ENCODE results near the gene L1TD1.
A peak's percentile ranks its signal among the peaks of the same experiment; 100 is the strongest.
"Not testable (repeated sequence)": the region's sequence is repeated elsewhere in the genome, so short reads cannot be mapped to it uniquely, and the experiment has no call there.

Gene L1TD1

DNA sequence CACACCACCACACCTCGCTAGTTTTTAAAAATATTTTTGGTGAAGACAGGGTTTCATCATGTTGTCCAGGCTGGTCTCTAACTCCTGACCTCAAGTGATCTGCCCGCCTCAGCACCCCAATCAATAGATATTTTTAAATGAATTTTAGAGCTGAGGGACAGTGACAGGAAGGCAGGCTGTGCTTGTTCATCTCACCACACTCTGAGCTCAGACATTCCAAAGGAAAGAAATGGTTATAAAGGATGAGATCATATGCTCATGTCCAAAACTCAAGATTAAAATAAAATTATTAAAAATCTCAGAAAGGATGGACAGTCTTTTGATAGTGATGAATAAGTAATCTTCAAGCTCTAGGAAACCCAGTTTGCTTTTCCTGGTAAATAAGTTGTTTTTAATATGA is 40.9 kb downstream of the L1TD1 start:
- DNase-seq: no peak

DNA sequence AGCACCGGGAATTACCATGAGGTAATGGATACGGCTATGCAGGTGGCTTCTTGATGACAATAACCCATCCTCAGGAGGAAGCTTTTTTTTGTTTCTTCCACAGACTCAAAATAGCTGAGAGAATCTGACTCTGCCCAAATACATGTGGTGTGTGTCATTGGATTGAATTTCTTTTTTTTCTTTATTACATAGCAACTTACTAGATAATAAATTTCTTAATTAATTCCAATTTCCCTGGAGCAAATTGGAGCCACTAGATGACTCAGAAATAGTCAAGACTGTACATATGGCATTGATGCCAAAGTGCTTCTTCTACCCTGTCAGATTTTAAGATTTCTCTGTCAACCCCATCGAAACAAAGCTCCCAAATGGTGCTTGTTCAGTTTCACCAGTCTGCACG is 42.7 kb downstream of the L1TD1 start:
- DNase-seq: no peak

DNA sequence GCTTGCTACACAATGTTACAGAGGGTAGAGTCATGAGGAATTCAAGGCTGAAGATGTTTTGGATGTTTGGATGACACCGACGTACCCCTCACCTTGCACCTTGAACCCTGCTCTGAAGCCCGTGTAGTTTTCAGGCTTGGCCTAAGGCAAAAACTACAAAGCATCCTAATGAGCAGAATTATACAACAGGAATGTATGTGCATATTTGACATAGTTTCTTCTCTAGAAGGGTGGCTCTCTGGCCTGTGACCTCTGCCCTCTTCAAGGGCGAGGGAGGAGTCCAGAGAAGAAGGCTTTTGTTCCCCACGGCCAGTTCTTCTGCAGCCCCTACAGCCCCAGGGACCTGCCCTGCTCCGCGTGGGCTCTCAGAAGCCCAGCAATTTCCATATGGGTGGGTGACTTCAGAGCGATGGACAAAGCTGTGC is 43.3 kb downstream of the L1TD1 start:
- no peak for DNase-seq

DNA sequence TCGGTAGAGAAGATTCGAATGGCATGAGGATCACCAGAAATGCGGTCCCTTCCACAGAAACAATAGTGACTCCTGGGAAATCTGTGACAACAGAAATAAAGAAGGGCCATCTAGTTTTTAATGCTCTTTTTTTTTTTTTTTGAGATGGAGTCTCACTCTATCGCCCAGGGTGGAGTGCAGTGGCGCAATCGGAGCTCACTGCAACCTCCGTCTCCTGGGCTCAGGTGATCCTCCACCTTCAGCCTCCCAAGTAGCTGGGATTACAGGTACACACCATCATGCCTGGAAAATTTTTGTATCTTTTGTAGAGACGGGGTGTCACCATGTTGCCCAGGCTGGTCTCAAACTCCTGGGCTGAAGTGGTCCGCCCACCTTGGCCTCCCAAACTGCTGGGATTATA is 43.9 kb downstream of the L1TD1 start:
- no peak for DNase-seq

DNA sequence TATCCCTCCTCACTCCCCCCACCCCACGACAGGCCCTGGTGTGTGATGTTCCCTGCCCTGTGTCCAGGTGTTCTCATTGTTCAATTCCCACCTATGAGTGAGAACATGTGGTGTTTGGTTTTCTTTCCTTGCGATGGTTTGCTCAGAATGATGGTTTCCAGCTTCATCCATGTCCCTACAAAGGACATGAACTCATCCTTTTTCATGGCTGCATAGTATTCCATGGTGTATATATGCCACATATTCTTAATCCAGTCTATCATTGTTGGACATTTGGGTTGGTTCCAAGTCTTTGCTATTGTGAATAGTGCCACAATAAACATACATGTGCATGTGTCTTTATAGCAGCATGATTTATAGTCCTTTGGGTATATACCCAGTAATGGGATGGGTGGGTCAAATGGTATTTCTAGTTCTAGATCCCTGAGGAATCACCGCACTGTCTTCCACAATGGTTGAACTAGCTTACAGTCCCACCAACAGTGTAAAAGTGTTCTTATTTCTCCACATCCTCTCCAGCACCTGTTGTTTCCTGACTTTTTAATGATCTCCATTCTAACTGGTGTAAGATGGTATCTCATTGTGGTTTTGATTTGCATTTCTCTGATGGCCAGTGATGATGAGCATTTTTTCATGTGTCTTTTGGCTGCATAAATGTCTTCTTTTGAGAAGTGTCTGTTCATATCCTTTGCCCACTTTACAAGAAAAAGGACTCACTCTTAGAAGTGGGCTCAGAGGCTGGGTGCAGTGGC is 45.2 kb downstream of the L1TD1 start:
- DNase-seq: not testable (repeated sequence)

DNA sequence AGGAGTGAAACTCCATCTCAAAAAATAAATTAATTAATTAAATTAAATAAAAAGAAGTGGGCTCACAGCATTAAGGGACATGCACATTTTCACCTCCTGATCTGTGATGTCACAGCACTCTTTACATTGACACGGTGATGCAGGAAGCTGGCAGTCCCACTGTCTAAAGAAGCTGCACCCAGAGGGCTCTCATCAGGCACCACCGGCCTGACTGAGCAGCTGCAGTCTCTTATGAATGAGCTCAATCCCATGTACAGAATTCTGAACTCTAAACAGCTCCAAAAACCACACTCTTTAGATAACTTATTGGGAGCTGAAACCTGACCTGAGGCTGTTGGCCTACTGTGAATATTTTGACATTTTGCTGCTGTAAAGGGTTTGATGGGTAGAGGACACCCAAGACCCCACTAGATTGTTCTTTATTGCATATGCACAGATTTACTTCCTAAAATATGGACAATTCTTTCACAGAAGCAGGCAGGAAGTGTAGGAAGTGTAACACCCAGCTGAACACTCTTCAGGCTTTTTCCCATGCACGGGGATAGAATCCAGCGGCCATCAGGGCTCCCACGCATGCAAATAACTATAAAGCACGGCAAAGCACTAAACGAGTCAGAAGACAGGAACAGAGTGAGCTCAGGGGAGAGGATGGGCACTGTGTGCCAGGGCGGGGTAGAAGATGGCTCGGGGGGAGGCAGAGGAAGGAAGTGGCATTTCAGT is 46.2 kb downstream of the L1TD1 start:
- DNase-seq: peak in 2 of 56 donors; percentile 9 to 11

DNA sequence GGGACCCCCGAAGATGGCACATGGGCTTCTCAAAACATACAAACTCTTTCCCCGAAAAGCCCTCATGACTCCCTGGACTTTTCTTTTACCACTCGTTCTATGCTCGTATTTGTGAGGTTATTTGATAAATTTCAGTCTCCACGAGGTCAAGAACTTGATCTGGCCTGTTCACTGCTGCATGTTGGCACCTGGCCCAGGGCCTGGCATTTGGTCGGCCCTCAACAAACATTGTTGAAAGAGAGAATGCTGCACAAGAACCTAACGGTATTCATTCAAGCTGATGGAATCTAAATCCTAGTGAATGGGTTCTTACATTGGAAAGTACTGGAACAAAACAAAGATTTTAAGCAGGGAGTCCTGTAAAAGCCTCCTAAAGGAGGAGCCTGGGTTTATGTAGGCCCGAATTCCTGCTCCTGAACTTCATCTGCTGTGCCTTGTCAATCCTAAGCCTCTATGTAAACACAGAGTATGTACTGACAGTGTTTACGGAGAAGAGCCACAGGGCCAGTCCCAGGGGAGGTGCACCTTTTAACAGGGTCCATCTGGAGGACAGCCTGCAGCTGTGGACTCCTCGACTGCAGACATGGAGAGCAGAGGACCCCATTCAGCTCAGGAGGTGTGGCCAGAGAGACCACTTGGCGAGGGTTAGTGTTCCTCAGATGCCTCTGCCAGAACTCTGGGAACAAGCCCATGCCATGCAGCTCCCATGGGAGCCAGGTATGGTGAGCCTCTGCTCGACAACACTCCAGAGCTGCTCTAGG is 46.9 kb downstream of the L1TD1 start:
- DNase-seq: peak in 1 of 56 donors; percentile 6

DNA sequence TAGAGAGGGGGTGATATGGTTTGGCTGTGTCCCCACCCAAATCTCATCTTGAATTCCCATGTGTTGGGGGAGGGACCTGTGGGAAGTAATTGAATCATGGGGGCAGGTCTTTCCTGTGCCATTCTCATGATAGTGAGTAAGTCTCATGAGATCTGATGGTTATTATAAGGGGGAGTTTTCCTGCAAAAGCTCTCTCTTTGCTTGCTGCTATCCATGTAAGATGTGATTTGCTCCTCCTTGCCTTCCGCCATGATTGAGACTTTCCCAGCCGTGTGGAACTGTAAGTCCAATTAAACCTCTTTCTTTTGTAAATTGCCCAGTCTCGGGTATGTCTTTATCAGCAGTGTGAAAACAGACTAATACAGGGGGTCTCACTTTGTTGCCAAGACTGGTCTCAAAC is 49.7 kb downstream of the L1TD1 start:
- not testable (repeated sequence) for DNase-seq

DNA sequence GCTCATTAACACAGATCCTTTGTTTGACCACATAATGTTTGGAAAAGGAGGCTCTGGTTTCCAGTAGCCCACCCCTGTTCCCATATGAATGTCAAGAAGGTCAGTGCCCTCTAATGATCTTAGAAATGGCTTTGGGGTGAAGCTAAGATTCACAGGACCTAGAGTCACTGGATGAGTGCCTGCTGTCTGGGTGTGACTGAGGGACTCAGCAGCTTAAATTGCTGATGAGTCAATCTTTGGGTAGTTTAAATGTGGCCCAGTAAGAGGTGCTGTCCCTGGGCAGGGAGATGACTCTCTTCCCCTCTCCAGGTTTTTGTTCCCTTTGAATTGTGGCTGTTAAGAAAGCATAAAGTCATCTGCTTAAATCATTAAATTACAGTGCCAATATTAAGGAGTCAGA is 50.6 kb downstream of the L1TD1 start:
- no peak for DNase-seq

DNA sequence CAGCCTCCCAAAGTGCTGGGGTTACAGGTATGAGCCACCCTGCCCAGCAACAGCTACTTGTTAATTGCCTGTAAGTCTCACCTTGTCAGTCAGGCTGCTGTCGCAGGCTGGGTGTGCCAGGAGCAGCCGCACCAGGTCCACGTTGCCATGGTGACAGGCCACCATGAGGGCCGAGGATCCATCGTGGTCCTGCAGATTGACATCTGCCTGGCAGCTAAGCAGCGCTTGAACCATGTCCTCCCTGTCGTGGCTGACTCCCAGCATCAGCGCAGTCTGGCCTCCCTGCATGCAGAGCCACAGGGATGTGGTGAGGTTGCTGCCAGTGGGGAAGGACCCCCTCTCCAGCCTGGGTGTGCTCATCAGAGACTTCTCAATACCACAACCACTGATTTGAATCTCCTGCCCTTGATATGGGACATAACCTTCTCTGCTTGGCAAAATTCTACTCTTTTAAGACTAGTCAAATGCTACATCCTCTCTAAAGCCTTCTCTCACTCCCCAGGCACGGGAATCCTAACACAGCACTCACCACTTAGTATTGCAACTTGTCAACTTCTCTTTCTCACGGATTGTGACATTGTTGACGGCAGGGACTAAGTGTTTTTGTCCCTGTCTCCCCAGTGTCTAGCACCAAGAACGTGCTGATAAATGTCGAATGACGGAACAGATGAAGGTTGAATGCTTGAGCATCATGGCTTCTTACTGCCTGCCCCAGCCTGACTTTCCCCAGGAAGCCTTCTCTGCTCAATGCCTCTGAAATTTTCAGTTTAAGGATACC is 52.9 kb downstream of the L1TD1 start:
- DNase-seq: peak in 5 of 56 donors; percentile 0 to 9 (median 1)

DNA sequence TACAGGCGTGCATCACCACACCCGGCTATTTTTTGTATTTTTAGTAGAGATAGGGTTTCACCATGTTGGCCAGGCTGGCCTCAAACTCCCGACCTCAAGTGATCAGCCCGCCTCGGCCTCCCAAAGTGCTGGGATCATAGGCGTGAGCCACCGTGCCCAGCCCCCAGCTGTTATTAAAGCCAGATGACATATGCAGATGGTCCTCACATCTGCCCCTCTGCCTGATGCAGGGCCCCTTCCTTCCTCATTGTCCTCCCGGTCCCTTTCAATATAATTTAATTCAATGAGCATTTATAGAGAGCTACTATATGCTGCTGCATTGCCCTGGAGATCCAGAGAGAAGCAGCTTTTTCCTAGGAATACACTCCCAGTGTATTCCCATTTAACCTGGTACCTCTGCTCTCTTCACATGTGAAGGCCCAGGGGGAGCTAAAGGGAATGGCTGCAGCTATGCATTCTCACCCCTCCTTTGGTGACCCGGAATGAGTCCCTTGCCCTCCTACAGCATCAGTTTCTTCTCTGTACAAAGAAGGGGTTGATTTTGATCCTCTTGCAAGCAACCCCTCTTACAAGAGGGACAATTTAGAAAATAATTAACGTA is 55.6 kb downstream of the L1TD1 start:
- no peak for DNase-seq

DNA sequence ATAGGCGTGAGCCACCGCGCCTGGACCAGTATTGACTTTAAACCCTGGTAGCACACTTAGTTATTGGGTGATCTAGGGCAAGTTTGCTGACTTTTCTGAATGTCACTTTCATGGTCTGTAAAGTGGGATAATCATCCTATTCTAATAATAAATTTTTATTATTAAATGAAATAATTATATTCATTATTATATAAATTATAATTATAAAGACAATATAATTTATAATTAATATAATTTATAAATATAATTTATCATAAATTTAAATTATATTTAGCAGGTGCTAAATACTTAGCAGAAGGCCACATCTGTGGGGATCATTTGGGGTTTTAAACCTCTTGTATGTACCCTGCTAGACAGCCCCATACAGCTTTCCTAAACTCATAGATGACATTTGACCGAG is 64.9 kb downstream of the L1TD1 start:
- DNase-seq: no peak

DNA sequence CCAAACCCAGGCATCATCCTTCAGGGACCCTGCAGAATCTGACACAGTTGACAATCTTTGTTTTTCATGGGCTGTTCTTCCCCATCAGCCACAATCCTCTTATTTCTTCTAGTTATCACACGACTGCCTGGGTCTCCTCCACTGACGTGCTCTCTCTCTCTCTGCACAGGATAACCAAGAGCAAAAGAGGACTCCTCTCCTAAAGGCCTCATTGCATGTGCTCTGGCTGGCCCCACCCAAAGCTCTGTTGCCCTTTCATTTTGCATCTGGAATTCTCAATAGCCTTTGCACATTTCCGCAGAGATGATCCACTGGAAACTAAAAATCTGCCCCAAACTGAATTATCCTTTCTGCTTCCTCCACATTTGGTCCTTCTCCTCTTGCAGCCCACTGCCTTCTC is 66.0 kb downstream of the L1TD1 start:
- DNase-seq: no peak

All from amygdala (tissue), 56 donors.